K562 (cell line): ENCODE results near the gene ATXN1. TPM values are rescaled to one million over a fixed set of nuclear protein-coding genes. Genes with fewer than 3 reads are reported as not detected.
A peak's percentile ranks its signal among the peaks of the same experiment; 100 is the strongest.

Experiments used
- CLOCK ChIP-seq: fragments of 250-450 bp; sonication (Bioruptor Pico); IDR thresholded peaks from 2 replicates; pipeline ENCODE4 v1.4.0; 2020; ENCODE audit warnings: mild to moderate bottlenecking, moderate library complexity, borderline replicate concordance
- DIDO1 ChIP-seq: fragments of 450-650 bp; IDR thresholded peaks from 2 replicates; pipeline ENCODE4 v1.6.1; 2016; ENCODE audit warnings: low read depth, missing biosample characterization, missing genetic modification characterization
- ESRRA ChIP-seq: fragments of 450-650 bp; IDR thresholded peaks from 2 replicates; pipeline ENCODE4 v1.6.1; 2014; ENCODE audit warnings: low read depth, mild to moderate bottlenecking, moderate library complexity, borderline replicate concordance
- ESRRB ChIP-seq: fragments of 250-450 bp; sonication (Bioruptor Pico); IDR thresholded peaks from 2 replicates; pipeline ENCODE4 v1.5.0; 2020; ENCODE audit warnings: mild to moderate bottlenecking, moderate library complexity, borderline replicate concordance
- FOXA3 ChIP-seq, 2 experiments: fragments of 450-650 bp in 1 of 2; sonication (generic) in 1 of 2; formaldehyde crosslinking; IDR thresholded peaks in 1 of 2; conservative IDR thresholded peaks in 1 of 2; 2 replicates each; pipeline versions ENCODE4 v1.4.0 to v1.8.0; 2020 to 2022; ENCODE audit warnings: mild to moderate bottlenecking in 2 of 2, missing genetic modification reagents in 1 of 2
- GATAD2B ChIP-seq: fragments of 450-650 bp; IDR thresholded peaks from 2 replicates; pipeline ENCODE4 v1.6.1; 2017; ENCODE audit warnings: mild to moderate bottlenecking, borderline replicate concordance
- HDAC1 ChIP-seq, 2 experiments: fragments of 450-650 bp; IDR thresholded peaks; 2 replicates each; pipeline ENCODE4 v1.6.1; 2016 to 2017; ENCODE audit warnings: inconsistent platforms in 1 of 2, mild to moderate bottlenecking in 1 of 2, moderate library complexity in 1 of 2
- ILF3 ChIP-seq: fragments of 450-650 bp; IDR thresholded peaks from 2 replicates; pipeline ENCODE4 v1.6.1; 2018; ENCODE audit warnings: antibody characterized with exemption, mild to moderate bottlenecking, moderate library complexity, borderline replicate concordance
- MEF2A ChIP-seq: IDR thresholded peaks from 2 replicates; pipeline ENCODE4 v1.6.1; 2011; ENCODE audit warnings: low read depth, mild to moderate bottlenecking, low read length, moderate library complexity; ENCODE audit not compliant: control insufficient read depth
- MEF2D ChIP-seq: conservative IDR thresholded peaks from 2 replicates; pipeline ENCODE4 v1.6.1; 2016; ENCODE audit warnings: low read depth, missing genetic modification characterization, missing compliant biosample characterization
- POLR2AphosphoS5 ChIP-seq: IDR thresholded peaks from 2 replicates; pipeline ENCODE4 v1.6.1; 2011; ENCODE audit warnings: mild to moderate bottlenecking, low read depth, low read length, moderate library complexity; ENCODE audit not compliant: control insufficient read depth, insufficient read depth
- STAT6 ChIP-seq: sonication (generic); formaldehyde crosslinking; IDR thresholded peaks from 2 replicates; pipeline ENCODE4 v1.8.1; 2023; ENCODE audit warnings: mild to moderate bottlenecking, missing genetic modification reagents
- TAF9B ChIP-seq: fragments of 450-650 bp; IDR thresholded peaks from 2 replicates; pipeline ENCODE4 v1.6.1; 2018; ENCODE audit warnings: mild to moderate bottlenecking; ENCODE audit not compliant: partially characterized antibody
- TCFL5 ChIP-seq: fragments of 250-450 bp; sonication (Bioruptor Pico); conservative IDR thresholded peaks from 2 replicates; pipeline ENCODE4 v1.6.1; 2021; ENCODE audit warnings: mild to moderate bottlenecking, moderate library complexity, matching md5 sums
- THAP12 ChIP-seq: fragments of 250-450 bp; sonication (Bioruptor Pico); IDR thresholded peaks from 2 replicates; pipeline ENCODE4 v1.9.0; 2021; ENCODE audit warnings: mild to moderate bottlenecking, inconsistent platforms
- ZFPM2 ChIP-seq: fragments of 250-450 bp; sonication (Bioruptor Pico); IDR thresholded peaks from 2 replicates; pipeline ENCODE4 v1.5.1; 2022; ENCODE audit warnings: mild to moderate bottlenecking
- ZNF699 ChIP-seq: fragments of 250-450 bp; sonication (Bioruptor Pico); IDR thresholded peaks from 2 replicates; pipeline ENCODE4 v1.8.0; 2021; ENCODE audit warnings: mild to moderate bottlenecking, moderate library complexity; ENCODE audit not compliant: insufficient replicate concordance
- polyA plus RNA-seq, 8 experiments: library from polyadenylated mRNA; depleted of rRNA in 4 of 8; stranded (reverse) in 5 of 8; unstranded in 3 of 8; fragments of >200 nt; fragmentation: Nextera tagmentation in 2 of 8; fragmentation: Illumina TruSeq in 1 of 8; extraction: Ambion mirVana in 2 of 8; extraction: Trizol in 1 of 8; gene quantifications; 2 replicates each; pipeline versions ENCODE4 v1.2.1 to v1.2.3, GENCODE V29; 2011 to 2014; ENCODE audit warnings: inconsistent platforms in 1 of 8, missing spikeins in 1 of 8
- total RNA-seq, 7 experiments: library from RNA; depleted of rRNA in 6 of 7; stranded (reverse); fragments of >200 nt in 6 of 7; fragmentation: Illumina TruSeq in 2 of 7; extraction: Trizol in 2 of 7; gene quantifications; 2 replicates each; pipeline versions ENCODE4 v1.2.1 to v1.2.3, GENCODE V29; 2011 to 2021; ENCODE audit warnings: low replicate concordance in 1 of 7

The ATXN1 gene
- total and polyA plus RNA-seq, 9 of the 15 experiments (the other 6 are each of a cell fraction or from before 2014, with no cell fraction given), result under 0.01 to 1.2 (median 0.58) TPM

GRCh38 chr6:16265351-16266341 lies 495.6 kb downstream of the ATXN1 start (continued):
- TF ChIP-seq CLOCK, result 0 out of 2 replicates have a peak, but pooled peaks have one; percentile 26
- TF ChIP-seq STAT6 (CRISPR knock-in tag), result peak; percentile 97; the same call in 1 of the 2 replicates
- peak; percentile 97 for TF ChIP-seq THAP12 (CRISPR knock-in tag)
- TF ChIP-seq TCFL5 (CRISPR knock-in tag), result peak; percentile 63
- 0 out of 2 replicates have a peak, but pooled peaks have one; percentile 46 for TF ChIP-seq MEF2A
- peak; percentile 99 for TF ChIP-seq POLR2AphosphoS5
- TF ChIP-seq ZFPM2 (CRISPR knock-in tag), result peak; percentile 90
- TF ChIP-seq GATAD2B, result peak; percentile 99
- peak; percentile 11 to 96; a peak in 3 of 4 replicates for TF ChIP-seq HDAC1 (IDR thresholded peaks at IDR 0.05)
- peak; percentile 76; the same call in 1 of the 2 replicates for TF ChIP-seq ILF3
- TF ChIP-seq ESRRB (CRISPR knock-in tag), result peak; percentile 67; the same call in 1 of the 2 replicates
- no peak; the same call in 1 of the 2 replicates for TF ChIP-seq MEF2D
- peak; percentile 90 for TF ChIP-seq TAF9B
- no peak for TF ChIP-seq DIDO1 (tag)
- peak; percentile 65; the same call in 1 of the 2 replicates for TF ChIP-seq ESRRA
- peak; percentile 60 to 74; a peak in 3 of 4 replicates for TF ChIP-seq FOXA3 (CRISPR knock-in tag; conservative IDR thresholded peaks at IDR 0.05 in 1 of 2, IDR thresholded peaks at IDR 0.05 in 1 of 2)
- TF ChIP-seq ZNF699 (CRISPR knock-in tag), result no peak
